ENCODE measurements around the gene INPP5B.
A peak's percentile ranks its signal among the peaks of the same experiment; 100 is the strongest.
"Not testable (repeated sequence)": the region's sequence is repeated elsewhere in the genome, so short reads cannot be mapped to it uniquely, and the experiment has no call there.

Gene INPP5B

GRCh38 chr1:37910886-37911285, 36.0 kb downstream of the INPP5B start:
- not testable (repeated sequence) for DNase-seq

GRCh38 chr1:37908531-37908930, 38.3 kb downstream of the INPP5B start:
- DNase-seq: not testable (repeated sequence)

GRCh38 chr1:37907416-37908125, 39.3 kb downstream of the INPP5B start:
- not testable (repeated sequence) for DNase-seq

- not testable (repeated sequence) for DNase-seq
Observed at GRCh38 chr1:37906591-37906990, 40.3 kb downstream of the INPP5B start.

GRCh38 chr1:37905727-37906126, 41.1 kb downstream of the INPP5B start:
- DNase-seq: no peak

GRCh38 chr1:37903921-37904320, 42.9 kb downstream of the INPP5B start:
- DNase-seq: not testable (repeated sequence)

GRCh38 chr1:37902983-37903382, 43.9 kb downstream of the INPP5B start:
- no peak for DNase-seq

- no peak for DNase-seq
Observed at GRCh38 chr1:37901893-37902225, 45.0 kb downstream of the INPP5B start.

GRCh38 chr1:37901191-37901892, 45.5 kb downstream of the INPP5B start:
- DNase-seq: no peak

- DNase-seq: not testable (repeated sequence)
Observed at GRCh38 chr1:37897563-37897962, 49.3 kb downstream of the INPP5B start.

GRCh38 chr1:37893673-37894072, 53.2 kb downstream of the INPP5B start:
- DNase-seq: peak; percentile 52

- DNase-seq: peak; percentile 10
Observed at GRCh38 chr1:37892151-37893047, 54.5 kb downstream of the INPP5B start.

- peak; percentile 60 for DNase-seq
Observed at GRCh38 chr1:37890378-37891014, 56.4 kb downstream of the INPP5B start.

- no peak for DNase-seq
Observed at GRCh38 chr1:37888022-37888700, 58.7 kb downstream of the INPP5B start.

GRCh38 chr1:37884145-37884544, 62.7 kb downstream of the INPP5B start:
- no peak for DNase-seq

GRCh38 chr1:37883671-37884070, 63.2 kb downstream of the INPP5B start:
- no peak for DNase-seq

- no peak for DNase-seq
Observed at GRCh38 chr1:37879865-37880264, 67.0 kb downstream of the INPP5B start.

GRCh38 chr1:37878071-37878470, 68.8 kb downstream of the INPP5B start:
- no peak for DNase-seq

GRCh38 chr1:37875833-37876232, 71.0 kb downstream of the INPP5B start:
- DNase-seq: peak; percentile 8

- DNase-seq: no peak
Observed at GRCh38 chr1:37872692-37873091, 74.2 kb downstream of the INPP5B start.

GRCh38 chr1:37868466-37868865, 78.4 kb downstream of the INPP5B start:
- DNase-seq: no peak

- DNase-seq: peak; percentile 28
Observed at GRCh38 chr1:37867784-37868183, 79.1 kb downstream of the INPP5B start.

Measured in NCI-H82 (cell line).